ENCODE data around the gene TMPRSS3.

DNA sequence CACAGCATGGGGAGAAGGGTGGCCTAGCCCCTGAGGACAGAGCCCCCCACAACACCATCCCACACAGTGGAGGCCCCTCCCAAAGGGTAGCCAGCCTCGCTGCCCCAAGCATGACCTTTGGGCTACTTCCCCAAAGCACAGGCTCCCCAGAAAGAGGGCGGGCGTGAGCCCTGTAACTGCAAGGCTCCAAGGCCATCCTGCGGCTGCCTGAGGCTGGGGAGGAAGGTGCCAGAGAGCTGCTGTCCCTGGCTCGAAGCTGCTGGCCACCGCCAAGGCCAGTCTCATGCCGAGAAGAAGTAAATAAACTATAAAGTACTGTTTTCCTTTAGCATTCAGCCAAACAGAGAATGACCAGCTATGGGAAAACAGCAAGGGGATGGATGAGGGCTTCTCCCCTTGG, 35.3 kb upstream of the TMPRSS3 start:
- TF ChIP-seq, protein P1, sequence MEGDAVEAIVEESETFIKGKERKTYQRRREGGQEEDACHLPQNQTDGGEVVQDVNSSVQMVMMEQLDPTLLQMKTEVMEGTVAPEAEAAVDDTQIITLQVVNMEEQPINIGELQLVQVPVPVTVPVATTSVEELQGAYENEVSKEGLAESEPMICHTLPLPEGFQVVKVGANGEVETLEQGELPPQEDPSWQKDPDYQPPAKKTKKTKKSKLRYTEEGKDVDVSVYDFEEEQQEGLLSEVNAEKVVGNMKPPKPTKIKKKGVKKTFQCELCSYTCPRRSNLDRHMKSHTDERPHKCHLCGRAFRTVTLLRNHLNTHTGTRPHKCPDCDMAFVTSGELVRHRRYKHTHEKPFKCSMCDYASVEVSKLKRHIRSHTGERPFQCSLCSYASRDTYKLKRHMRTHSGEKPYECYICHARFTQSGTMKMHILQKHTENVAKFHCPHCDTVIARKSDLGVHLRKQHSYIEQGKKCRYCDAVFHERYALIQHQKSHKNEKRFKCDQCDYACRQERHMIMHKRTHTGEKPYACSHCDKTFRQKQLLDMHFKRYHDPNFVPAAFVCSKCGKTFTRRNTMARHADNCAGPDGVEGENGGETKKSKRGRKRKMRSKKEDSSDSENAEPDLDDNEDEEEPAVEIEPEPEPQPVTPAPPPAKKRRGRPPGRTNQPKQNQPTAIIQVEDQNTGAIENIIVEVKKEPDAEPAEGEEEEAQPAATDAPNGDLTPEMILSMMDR (IDR thresholded peaks at IDR 0.05), result no peak
- no peak for TF ChIP-seq POLR2A (IDR thresholded peaks at IDR 0.05)
